DND-41 (cell line): ENCODE data around the gene GLRA1.

ENCODE experiments used
- ATAC-seq: fragments of 200-7000 bp; cut with Tn5 transposase; 3 replicates; pipeline ENCODE4 v1.9.1; 2021; ENCODE audit warnings: low read depth; ENCODE audit not compliant: insufficient read depth
- DNase-seq: peaks from one replicate; pipeline ENCODE4 v3.0.0-alpha.2; 2020
- H2AFZ ChIP-seq: 2 replicates; pipeline ENCODE4 v1.6.0; 2012; ENCODE audit warnings: low read depth, low read length
- H3K27ac ChIP-seq: 2 replicates; pipeline ENCODE4 v1.5.1; 2012; ENCODE audit warnings: low read length, inconsistent platforms
- H3K27me3 ChIP-seq: fragments of 200-600 bp; sonication (generic); 2 replicates; pipeline ENCODE4 v1.6.0; 2012; ENCODE audit warnings: low read length, mild to moderate bottlenecking, inconsistent platforms; ENCODE audit not compliant: insufficient read depth, poor library complexity
- H3K36me3 ChIP-seq: 2 replicates; pipeline ENCODE4 v1.5.1; 2012; ENCODE audit warnings: low read length, inconsistent platforms; ENCODE audit not compliant: insufficient read depth
- H3K4me1 ChIP-seq: 2 replicates; pipeline ENCODE4 v1.5.1; 2012; ENCODE audit warnings: mild to moderate bottlenecking, low read length; ENCODE audit not compliant: insufficient read depth
- H3K4me2 ChIP-seq: 2 replicates; pipeline ENCODE4 v1.6.0; 2012; ENCODE audit warnings: mild to moderate bottlenecking, moderate library complexity, low read length, inconsistent platforms; ENCODE audit not compliant: insufficient read depth
- H3K4me3 ChIP-seq, 2 experiments: fragments of 200-600 bp in 1 of 2; shearing (Covaris generic) in 1 of 2; 2 replicates each; pipeline ENCODE4 v1.5.1; 2012 to 2016; ENCODE audit warnings: inconsistent platforms in 2 of 2, low read length in 2 of 2, mild to moderate bottlenecking in 2 of 2, low read depth in 1 of 2, moderate library complexity in 1 of 2
- H3K79me2 ChIP-seq: 2 replicates; pipeline ENCODE4 v1.6.0; 2012; ENCODE audit warnings: low read length, inconsistent platforms; ENCODE audit not compliant: insufficient read depth
- H3K9ac ChIP-seq: 2 replicates; pipeline ENCODE4 v1.6.0; 2012; ENCODE audit warnings: low read depth, mild to moderate bottlenecking, inconsistent platforms, low read length, moderate library complexity
- H3K9me3 ChIP-seq: 2 replicates; pipeline ENCODE4 v1.5.1; 2012; ENCODE audit warnings: low read length, moderate library complexity, mild to moderate bottlenecking, inconsistent platforms; ENCODE audit not compliant: insufficient read depth, severe bottlenecking
- H4K20me1 ChIP-seq: 2 replicates; pipeline ENCODE4 v1.6.0; 2012; ENCODE audit warnings: low read length; ENCODE audit not compliant: insufficient read depth
- CTCF ChIP-seq: IDR thresholded peaks from 2 replicates; pipeline ENCODE4 v1.5.1; 2012; ENCODE audit warnings: borderline replicate concordance, low read length, moderate library complexity, mild to moderate bottlenecking; ENCODE audit not compliant: poor library complexity, severe bottlenecking; ENCODE audit errors: extremely low read depth
- EZH2 ChIP-seq: IDR thresholded peaks from 3 replicates; pipeline ENCODE4 v1.6.1; 2012; ENCODE audit warnings: borderline replicate concordance, low read depth, mild to moderate bottlenecking, moderate library complexity, low read length, inconsistent platforms; ENCODE audit not compliant: severe bottlenecking

Gene GLRA1

GRCh38 chr5:151812757-151813309, 111.8 kb downstream of the GLRA1 start:
- ATAC-seq: no peak
- Histone ChIP-seq H3K4me2 (no peak overlapping the region), H3K9me3 (no peaks in the 10 kb centered on the region), H3K4me3 (no peak overlapping the region), H3K9ac (no peak overlapping the region), H3K27me3 (no peaks in the 10 kb centered on the region), H4K20me1 (peaks cover 12% of the 10 kb centered on the region), H3K79me2 (peaks cover 3% of the 10 kb centered on the region; the same call in 1 of the 2 replicates), H3K4me1 (no peaks in the 10 kb centered on the region), H3K27ac (no peak overlapping the region), H2AFZ (no peak overlapping the region), H3K36me3 (peaks cover 72% of the 10 kb centered on the region)
- no peak for DNase-seq
- TF ChIP-seq EZH2 (no peak), CTCF (no peak)

- Histone ChIP-seq H3K4me2 (no peak overlapping the region), H3K36me3 (peaks cover 79% of the 10 kb centered on the region)
- TF ChIP-seq CTCF (no peak), EZH2 (no peak)
Observed at GRCh38 chr5:151811593-151812321, 112.9 kb downstream of the GLRA1 start.

DNA sequence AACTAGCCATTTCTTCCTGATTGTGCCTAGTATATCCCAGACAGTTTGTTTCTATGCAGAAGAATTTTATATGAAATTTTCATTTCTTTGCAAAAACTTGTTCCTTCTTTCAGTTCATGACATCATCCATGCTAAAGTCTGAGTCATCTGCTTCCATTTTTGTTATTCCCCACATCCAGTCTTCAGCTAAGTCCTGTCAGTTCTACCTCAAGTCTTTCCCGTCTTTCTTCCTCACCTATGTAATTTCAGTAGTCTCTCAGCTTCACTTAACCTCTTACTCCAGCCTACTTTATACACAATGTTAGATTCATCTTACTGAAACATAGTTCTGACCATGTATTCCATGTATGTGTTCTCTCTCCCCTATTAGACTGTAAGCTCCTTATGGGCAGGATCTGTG, 113.8 kb downstream of the GLRA1 start:
- Histone ChIP-seq H3K9ac (no peak overlapping the region), H3K36me3 (peaks cover 88% of the 10 kb centered on the region), H3K4me2 (no peak overlapping the region), H3K4me1 (no peaks in the 10 kb centered on the region), H3K27me3 (no peaks in the 10 kb centered on the region), H3K4me3 (no peak overlapping the region), H3K79me2 (peaks cover 10% of the 10 kb centered on the region; the same call in 1 of the 2 replicates), H3K9me3 (no peaks in the 10 kb centered on the region), H2AFZ (no peak overlapping the region), H3K27ac (no peak overlapping the region), H4K20me1 (peaks cover 16% of the 10 kb centered on the region)
- DNase-seq (no peak), ATAC-seq (no peak)
- no peak for TF ChIP-seq EZH2
- no peak for TF ChIP-seq CTCF

More at GRCh38 chr5:151811593-151812321, 112.9 kb downstream of the GLRA1 start:
- H3K9me3 ChIP-seq: no peaks in the 10 kb centered on the region
- no peaks in the 10 kb centered on the region for H3K4me1 ChIP-seq
- DNase-seq (no peak), ATAC-seq (no peak)
- H3K79me2 ChIP-seq: peaks cover 6% of the 10 kb centered on the region; the same call in 1 of the 2 replicates
- H3K27me3 ChIP-seq: no peaks in the 10 kb centered on the region
- no peak overlapping the region for H2AFZ ChIP-seq
- peaks cover 14% of the 10 kb centered on the region for H4K20me1 ChIP-seq
- H3K4me3 ChIP-seq: no peak overlapping the region
- H3K9ac ChIP-seq: no peak overlapping the region
- no peak overlapping the region for H3K27ac ChIP-seq
